ENCODE measurements around the gene SLC34A2.

DNA sequence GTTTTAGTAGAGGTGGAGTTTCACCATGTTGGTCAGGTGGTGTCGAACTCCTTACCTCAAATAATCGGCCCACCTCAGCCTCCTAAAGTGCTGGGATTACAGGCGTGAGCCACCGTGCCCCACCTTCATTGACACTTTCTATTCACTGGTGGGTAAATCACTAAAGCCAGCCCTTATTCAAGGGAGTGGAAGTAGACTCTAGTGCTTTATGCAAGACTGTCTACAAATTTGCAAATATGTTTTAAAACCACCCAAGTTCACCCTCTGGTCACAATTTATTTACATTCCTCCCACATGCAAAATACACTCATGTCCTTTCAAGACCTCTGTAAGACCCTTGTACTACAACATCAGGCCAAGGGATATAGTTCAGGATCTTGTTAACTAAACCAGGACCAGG lies 45.0 kb downstream of the SLC34A2 start:
- TF ChIP-seq POLR2A (IDR thresholded peaks at IDR 0.05) (no peak), CTCF (IDR thresholded peaks at IDR 0.05) (no peak)
